CD4-positive, alpha-beta T cell (primary cell): ENCODE measurements around the gene GALNT10. TPM values are rescaled to one million over a fixed set of nuclear protein-coding genes. Genes with fewer than 3 reads are reported as not detected.

Experiments used
- ATAC-seq: fragments of 200-7000 bp; cut with Tn5 transposase; one replicate; pipeline ENCODE4 v1.10.0; 2022; ENCODE audit warnings: mild to moderate bottlenecking; ENCODE audit not compliant: poor library complexity
- CTCF ChIA-PET: fragments of 350-600 bp; sonication (Branson Sonifier 250); formaldehyde crosslinking; loops from one replicate; lab custom pipeline; 2021; ENCODE audit warnings: antibody characterized with exemption, inconsistent platforms; lab: Charles Lee
- POLR2A ChIA-PET: fragments of 350-600 bp; sonication (Branson Sonifier 250); formaldehyde crosslinking; loops from one replicate; lab custom pipeline; 2021; ENCODE audit warnings: antibody characterized with exemption, inconsistent platforms; lab: Charles Lee
- DNase-seq, 14 experiments: peaks; one replicate each; pipeline ENCODE4 v3.0.0-alpha.2; 2013 to 2020; ENCODE audit warnings: mixed read lengths in 2 of 14
- H3K27ac ChIP-seq, 2 donors: one replicate each; pipeline versions ENCODE4 v1.5.1 to v1.7.0; 2013; ENCODE audit warnings: low read length in 2 of 2, low read depth in 1 of 2, mild to moderate bottlenecking in 1 of 2
- H3K27me3 ChIP-seq, 2 experiments: 1 replicate in 1 of 2; 2 replicates in 1 of 2; pipeline versions ENCODE4 v1.6.1 to v1.7.0; 2013; ENCODE audit warnings: low read length in 2 of 2, control low read depth in 1 of 2, mild to moderate bottlenecking in 1 of 2, moderate library complexity in 1 of 2; ENCODE audit not compliant: insufficient read depth in 2 of 2, control insufficient read depth in 1 of 2
- H3K36me3 ChIP-seq: one replicate; pipeline ENCODE4 v1.6.1; 2013; ENCODE audit warnings: low read length, control low read depth; ENCODE audit not compliant: insufficient read depth
- H3K4me1 ChIP-seq: one replicate; pipeline ENCODE4 v1.6.1; 2013; ENCODE audit warnings: low read length, control low read depth; ENCODE audit not compliant: insufficient read depth
- H3K4me3 ChIP-seq: one replicate; pipeline ENCODE4 v1.5.1; 2013; ENCODE audit warnings: mild to moderate bottlenecking, low read length, moderate library complexity
- H3K9me3 ChIP-seq, 2 experiments: 1 replicate in 1 of 2; 2 replicates in 1 of 2; pipeline versions ENCODE4 v1.6.1 to v1.7.0; 2013; ENCODE audit warnings: low read length in 2 of 2, mild to moderate bottlenecking in 2 of 2, control low read depth in 1 of 2, moderate library complexity in 1 of 2; ENCODE audit not compliant: control insufficient read depth in 1 of 2, insufficient read depth in 1 of 2
- H3K27ac Mint-ChIP-seq: one replicate; pipeline ENCODE4 v1.8.0; 2020; ENCODE audit warnings: mixed read lengths
- H3K27me3 Mint-ChIP-seq: one replicate; pipeline ENCODE4 v1.8.0; 2021; ENCODE audit warnings: mixed read lengths
- H3K36me3 Mint-ChIP-seq: one replicate; pipeline ENCODE4 v1.8.0; 2021; ENCODE audit warnings: low read depth, mixed read lengths
- H3K4me1 Mint-ChIP-seq: one replicate; pipeline ENCODE4 v1.8.0; 2021; ENCODE audit warnings: low read depth, mixed read lengths
- H3K4me3 Mint-ChIP-seq: one replicate; pipeline ENCODE4 v1.8.0; 2020; ENCODE audit warnings: mild to moderate bottlenecking, mixed read lengths
- H3K9me3 Mint-ChIP-seq: one replicate; pipeline ENCODE4 v1.8.0; 2020; ENCODE audit warnings: mixed read lengths
- CTCF ChIP-seq: fragments of 200-600 bp; IDR thresholded peaks from one replicate; pipeline ENCODE4 v1.8.0; 2022; ENCODE audit warnings: antibody characterized with exemption, mild to moderate bottlenecking
- intact Hi-C, 2 experiments: fragments of 100-400 bp; cut with DNase I in 1 of 2; cut with micrococcal nuclease in 1 of 2; formaldehyde crosslinking; loops; one replicate each; pipeline versions ENCODE4 v1.15.1 to v1.9.0; 2023 to 2025; cut with DNase I, micrococcal nuclease
- total RNA-seq, 174 experiments: library from RNA in 2 of 174; stranded (reverse) in 2 of 174; gene quantifications; one replicate each; pipeline ENCODE4 v1.2.3 and lab custom pipeline; 2021 to 2026

GALNT10 gene
- total RNA-seq, 2 experiments from 2014 or later = 21.7 to 23.0 TPM

- intact Hi-C loops = no loop called here
- CTCF ChIA-PET = no interaction called here
These were observed 220.8 kb downstream of the GALNT10 start for GRCh38 chr5:154411338-154411737.

GRCh38 chr5:154412316-154412715 lies 221.8 kb downstream of the GALNT10 start:
- H3K36me3 Mint-ChIP-seq = peaks cover 54% of the 10 kb centered on the region

More at GRCh38 chr5:154411338-154411737, 220.8 kb downstream of the GALNT10 start:
- no peaks in the 10 kb centered on the region for H3K27me3 Mint-ChIP-seq
- DNase-seq (no peak), ATAC-seq (no peak)
- Histone ChIP-seq H3K4me3 (no peak overlapping the region), H3K36me3 (peaks cover 38% of the 10 kb centered on the region), H3K4me1 (no peaks in the 10 kb centered on the region), H3K9me3 (no peaks in the 10 kb centered on the region), H3K27ac (no peak overlapping the region), H3K27me3 (no peaks in the 10 kb centered on the region)
- no peaks in the 10 kb centered on the region for H3K4me1 Mint-ChIP-seq
- no peak overlapping the region for H3K27ac Mint-ChIP-seq
- no peak overlapping the region for H3K4me3 Mint-ChIP-seq
- POLR2A ChIA-PET = no interaction called here
- TF ChIP-seq CTCF = no peak
- no peaks in the 10 kb centered on the region for H3K9me3 Mint-ChIP-seq
- peaks cover 48% of the 10 kb centered on the region for H3K36me3 Mint-ChIP-seq

DNA sequence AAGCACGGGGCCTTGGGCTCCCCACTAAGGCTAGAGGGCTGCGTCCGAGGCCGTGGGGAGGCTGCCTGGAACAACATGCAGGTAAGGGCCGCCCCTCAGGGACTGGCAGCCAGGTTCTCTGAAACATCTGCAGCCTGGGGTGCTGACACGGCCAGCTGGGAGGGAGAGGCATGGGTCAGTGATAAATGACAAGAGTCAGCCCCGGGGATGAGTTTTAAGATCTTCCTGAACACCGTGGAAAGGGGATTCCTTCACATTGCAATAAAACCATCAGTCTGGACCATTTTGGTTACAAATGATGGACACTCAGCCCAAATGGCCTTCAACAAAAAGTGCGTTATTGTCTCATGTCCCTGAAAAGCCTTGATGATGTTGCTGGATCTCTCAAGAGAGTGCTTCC lies 222.4 kb downstream of the GALNT10 start:
- Histone ChIP-seq H3K4me1 (no peaks in the 10 kb centered on the region), H3K9me3 (no peaks in the 10 kb centered on the region), H3K27ac (no peak overlapping the region), H3K4me3 (no peak overlapping the region), H3K27me3 (no peaks in the 10 kb centered on the region), H3K36me3 (peaks cover 54% of the 10 kb centered on the region)
- ChIA-PET CTCF (no interaction called here), POLR2A (no interaction called here)
- no peak for DNase-seq
- no peak overlapping the region for H3K4me3 Mint-ChIP-seq
- no peaks in the 10 kb centered on the region for H3K4me1 Mint-ChIP-seq
- no peak overlapping the region for H3K27ac Mint-ChIP-seq
- intact Hi-C loops = no loop called here
- H3K27me3 Mint-ChIP-seq = no peaks in the 10 kb centered on the region
- TF ChIP-seq CTCF = no peak
- ATAC-seq = no peak
- H3K9me3 Mint-ChIP-seq = no peaks in the 10 kb centered on the region
- peaks cover 55% of the 10 kb centered on the region for H3K36me3 Mint-ChIP-seq

More at GRCh38 chr5:154412316-154412715, 221.8 kb downstream of the GALNT10 start:
- Mint-ChIP-seq H3K27me3 (no peaks in the 10 kb centered on the region), H3K4me3 (no peak overlapping the region), H3K9me3 (no peaks in the 10 kb centered on the region), H3K4me1 (no peaks in the 10 kb centered on the region), H3K27ac (no peak overlapping the region)
- no peaks in the 10 kb centered on the region for H3K27me3 ChIP-seq
- DNase-seq = no peak
- no peaks in the 10 kb centered on the region for H3K4me1 ChIP-seq
- H3K4me3 ChIP-seq = no peak overlapping the region
- H3K9me3 ChIP-seq = no peaks in the 10 kb centered on the region
- no peak overlapping the region for H3K27ac ChIP-seq
- TF ChIP-seq CTCF = no peak
- ChIA-PET POLR2A (no interaction called here), CTCF (no interaction called here)
- ATAC-seq = no peak
- H3K36me3 ChIP-seq = peaks cover 48% of the 10 kb centered on the region
- intact Hi-C loops = no loop called here
